ENCODE results near the gene COPZ1.

DNA sequence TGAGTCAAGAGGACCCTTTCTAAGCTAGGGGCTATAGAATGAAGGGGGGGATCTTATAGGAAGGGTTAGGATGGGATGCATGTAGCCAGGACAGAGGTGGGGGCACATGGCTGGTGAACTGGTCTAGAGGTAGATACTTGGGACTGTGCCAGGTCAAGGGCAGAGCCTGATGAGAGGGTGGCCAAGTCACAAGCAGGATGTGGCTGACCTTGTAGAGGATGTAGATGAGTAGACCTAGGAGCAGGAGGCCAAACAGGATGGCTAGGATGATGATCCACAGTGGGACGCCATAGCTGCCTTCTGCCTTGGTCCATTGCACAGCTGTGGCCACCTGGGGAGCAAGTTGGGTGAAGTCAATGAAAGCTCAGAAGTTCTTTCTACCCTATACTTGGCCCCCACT, 72.2 kb downstream of the COPZ1 start:
- TF ChIP-seq, protein P1, sequence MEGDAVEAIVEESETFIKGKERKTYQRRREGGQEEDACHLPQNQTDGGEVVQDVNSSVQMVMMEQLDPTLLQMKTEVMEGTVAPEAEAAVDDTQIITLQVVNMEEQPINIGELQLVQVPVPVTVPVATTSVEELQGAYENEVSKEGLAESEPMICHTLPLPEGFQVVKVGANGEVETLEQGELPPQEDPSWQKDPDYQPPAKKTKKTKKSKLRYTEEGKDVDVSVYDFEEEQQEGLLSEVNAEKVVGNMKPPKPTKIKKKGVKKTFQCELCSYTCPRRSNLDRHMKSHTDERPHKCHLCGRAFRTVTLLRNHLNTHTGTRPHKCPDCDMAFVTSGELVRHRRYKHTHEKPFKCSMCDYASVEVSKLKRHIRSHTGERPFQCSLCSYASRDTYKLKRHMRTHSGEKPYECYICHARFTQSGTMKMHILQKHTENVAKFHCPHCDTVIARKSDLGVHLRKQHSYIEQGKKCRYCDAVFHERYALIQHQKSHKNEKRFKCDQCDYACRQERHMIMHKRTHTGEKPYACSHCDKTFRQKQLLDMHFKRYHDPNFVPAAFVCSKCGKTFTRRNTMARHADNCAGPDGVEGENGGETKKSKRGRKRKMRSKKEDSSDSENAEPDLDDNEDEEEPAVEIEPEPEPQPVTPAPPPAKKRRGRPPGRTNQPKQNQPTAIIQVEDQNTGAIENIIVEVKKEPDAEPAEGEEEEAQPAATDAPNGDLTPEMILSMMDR (IDR thresholded peaks at IDR 0.05 in 8 of 11, conservative IDR thresholded peaks at IDR 0.05 in 3 of 11), result no peak
- TF ChIP-seq POLR2AphosphoS5 (IDR thresholded peaks at IDR 0.05) (no peak), POLR2A (IDR thresholded peaks at IDR 0.05) (no peak)
